Psoas muscle (tissue), 8 donors: ENCODE data around the gene B3GNT9. TPM values are rescaled to one million over a fixed set of nuclear protein-coding genes. Genes with fewer than 3 reads are reported as not detected.

Experiments used
- ATAC-seq, 4 donors: fragments of 200-7000 bp; cut with Tn5 transposase; one replicate each; pipeline ENCODE4 v1.9.1; 2020; ENCODE audit warnings: moderate library complexity in 3 of 4, mild to moderate bottlenecking in 2 of 4
- DNase-seq, 2 donors: peaks; one replicate each; pipeline ENCODE4 v3.0.0-alpha.2; 2020
- H3K27ac ChIP-seq: fragments of 200-600 bp; one replicate; pipeline ENCODE4 v1.8.0; 2022
- H3K27me3 ChIP-seq, 3 donors: fragments of 200-600 bp in 1 of 3; one replicate each; pipeline versions ENCODE4 v1.6.1 to v1.8.0; 2013 to 2022; ENCODE audit warnings: low read length in 2 of 3, mild to moderate bottlenecking in 2 of 3, moderate library complexity in 1 of 3; ENCODE audit not compliant: insufficient read depth in 3 of 3
- H3K36me3 ChIP-seq, 2 donors: fragments of 200-600 bp in 1 of 2; one replicate each; pipeline versions ENCODE4 v1.6.1 to v1.8.0; 2013 to 2022; ENCODE audit warnings: low read depth in 1 of 2, mild to moderate bottlenecking in 1 of 2, moderate library complexity in 1 of 2; ENCODE audit not compliant: insufficient read depth in 1 of 2
- H3K4me1 ChIP-seq: fragments of 200-600 bp; one replicate; pipeline ENCODE4 v1.8.0; 2022
- H3K4me3 ChIP-seq: fragments of 200-600 bp; one replicate; pipeline ENCODE4 v1.8.0; 2022; ENCODE audit warnings: mild to moderate bottlenecking
- H3K9me3 ChIP-seq: fragments of 200-600 bp; one replicate; pipeline ENCODE4 v1.8.0; 2022
- CTCF ChIP-seq: fragments of 200-600 bp; IDR thresholded peaks from one replicate; pipeline ENCODE4 v1.8.0; 2022; ENCODE audit warnings: antibody characterized with exemption
- WGBS, 3 donors: extraction: QIAGEN DNeasy Blood & Tissue Kit; methylation state at CpG; one replicate each; pipeline versions ENCODE4 v1.1.6 to v1.1.7; 2013; 5-methylcytosine and 5-hydroxymethylcytosine counted together
- intact Hi-C, 2 donors: fragments of 100-400 bp; cut with DNase I; formaldehyde crosslinking; loops; one replicate each; pipeline versions ENCODE4 v1.11.0 to v1.14.2; 2022
- polyA plus RNA-seq, 3 donors: library from polyadenylated mRNA; stranded (reverse); fragments of 200-250 nt; gene quantifications; one replicate each; pipeline ENCODE4 v1.2.3, GENCODE V29; 2013
- total RNA-seq, 4 donors: library from RNA; stranded (reverse); fragmentation: NEBNext Ultra II Directional in 2 of 4; extraction: Animal tissue kit (Norgen Biotek cat#: 25700) in 2 of 4; gene quantifications; one replicate each; pipeline versions ENCODE4 v1.2.1 to v1.2.4, GENCODE V29; 2021 to 2023
- donor health status: healthy with polysubstance abuse.
- donor health status: DM: no; HTN: no; CAD: no; lungs with moderate emphysema.
- donor health status: Bipolar disorder and iron deficiency.
- donor health status: healthy.
- donor health status: DM: yes; HTN: yes; CAD: no.
- donor health status: DM: no; HTN: no; CAD: no.
- donor health status: DM: no; HTN: no; CAD: no.
- donor health status: DM: yes; HTN: yes; CAD: no.

The B3GNT9 gene
- total and polyA plus RNA-seq, 7 donors, result 0.69 to 4.1 (median 1.2) TPM

GRCh38 chr16:67156143-67156844 lies 5.5 kb upstream of the B3GNT9 start:
- ATAC-seq, result no peak
- Histone ChIP-seq H3K36me3 (no peaks in the 10 kb centered on the region), H3K27me3 (no peaks in the 10 kb centered on the region), H3K27ac (no peak overlapping the region), H3K9me3 (no peaks in the 10 kb centered on the region), H3K4me3 (no peak overlapping the region), H3K4me1 (peaks cover 12% of the 10 kb centered on the region)
- 65 to 67% (median 65%) methylated on average over 14 to 15 of the region's 15 CpGs for WGBS, 3 donors
- intact Hi-C loops, result loop anchor here (5.0 kb wide), 5 partner anchors 39 to 264 kb away; partner anchors contain the start of gene CES3 (in 1 of the 2)
- TF ChIP-seq CTCF, result no peak
- no peak for DNase-seq

GRCh38 chr16:67155295-67156142 lies 4.7 kb upstream of the B3GNT9 start:
- no peak overlapping the region for H3K27ac ChIP-seq
- DNase-seq (peak; percentile 80 to 90), ATAC-seq (peak; percentile 72 to 83 (median 80))
- peaks cover 0 to 4% (median 0%) of the 10 kb centered on the region in 3 donors for H3K27me3 ChIP-seq
- peak; percentile 98 for TF ChIP-seq CTCF
- peaks cover 8% of the 10 kb centered on the region for H3K4me1 ChIP-seq
- H3K9me3 ChIP-seq, result no peaks in the 10 kb centered on the region
- WGBS, 3 donors, result 9 to 13% (median 10%) methylated on average over 68 to 74 of the region's 74 CpGs
- intact Hi-C loops, result loop anchor here (1.0 to 5.0 kb wide), 7 partner anchors 38 to 263 kb away; partner anchors contain the start of gene CES3 (in 1 of the 2)
- no peaks in the 10 kb centered on the region for H3K36me3 ChIP-seq
- peak overlapping the region; percentile 34 for H3K4me3 ChIP-seq

- TF ChIP-seq CTCF, result no peak
- Histone ChIP-seq H3K4me3 (peak overlapping the region; percentile 34), H3K36me3 (no peaks in the 10 kb centered on the region), H3K27ac (no peak overlapping the region), H3K27me3 (peaks cover 0 to 11% (median 0%) of the 10 kb centered on the region in 3 donors), H3K4me1 (peaks cover 10% of the 10 kb centered on the region), H3K9me3 (no peaks in the 10 kb centered on the region)
- intact Hi-C loops, result loop anchor here (1.0 to 5.0 kb wide), 7 partner anchors 37 to 262 kb away; partner anchors contain the start of gene CES3 (in 1 of the 2)
- ATAC-seq (no peak), DNase-seq (no peak)
- WGBS, 3 donors, result 27 to 34% (median 31%) methylated on average over 42 to 61 of the region's 61 CpGs
These were observed 3.9 kb upstream of the B3GNT9 start for GRCh38 chr16:67154578-67155294.

- Histone ChIP-seq H3K9me3 (no peaks in the 10 kb centered on the region), H3K4me1 (peaks cover 6% of the 10 kb centered on the region), H3K4me3 (no peak overlapping the region), H3K27ac (no peak overlapping the region), H3K36me3 (peaks cover 9 to 28% of the 10 kb centered on the region in 2 donors), H3K27me3 (peaks cover 0 to 17% (median 0%) of the 10 kb centered on the region in 3 donors)
- intact Hi-C loops, result no loop called here
- no peak for TF ChIP-seq CTCF
- DNase-seq (no peak), ATAC-seq (no peak)
- 49 to 52% (median 49%) methylated on average over 8 of the region's 8 CpGs for WGBS, 3 donors
These were observed 766 bp upstream of the B3GNT9 start for GRCh38 chr16:67151431-67152097.
